Trophoblast cell (in vitro differentiated cells and primary cell): ENCODE results near the gene HCN1.
"Not testable (repeated sequence)": the region's sequence is repeated elsewhere in the genome, so short reads cannot be mapped to it uniquely, and the experiment has no call there.

ENCODE experiments used
- DNase-seq, 2 donors: peaks; one replicate each; pipeline ENCODE4 v3.0.0-alpha.2; 2016
- H2AFZ ChIP-seq: 2 replicates; pipeline ENCODE4 v1.6.1; 2013; ENCODE audit warnings: low read length, moderate library complexity, mild to moderate bottlenecking; ENCODE audit not compliant: insufficient read depth, poor library complexity
- H2AK5ac ChIP-seq: 2 replicates; pipeline ENCODE4 v1.6.1; 2013; ENCODE audit warnings: mild to moderate bottlenecking, low read length
- H2BK120ac ChIP-seq: 2 replicates; pipeline ENCODE4 v1.6.1; 2013; ENCODE audit warnings: low read length, mild to moderate bottlenecking, moderate library complexity; ENCODE audit not compliant: insufficient read depth, poor library complexity
- H2BK12ac ChIP-seq: 2 replicates; pipeline ENCODE4 v1.6.1; 2013; ENCODE audit warnings: mild to moderate bottlenecking, low read length, moderate library complexity
- H2BK5ac ChIP-seq: 2 replicates; pipeline ENCODE4 v1.6.1; 2013; ENCODE audit warnings: low read length, low read depth, moderate library complexity, mild to moderate bottlenecking; ENCODE audit not compliant: poor library complexity
- H3K14ac ChIP-seq: 2 replicates; pipeline ENCODE4 v1.6.1; 2013; ENCODE audit warnings: mild to moderate bottlenecking, low read length
- H3K18ac ChIP-seq: 2 replicates; pipeline ENCODE4 v1.6.1; 2013; ENCODE audit warnings: mild to moderate bottlenecking, low read length
- H3K23ac ChIP-seq: 2 replicates; pipeline ENCODE4 v1.6.1; 2013; ENCODE audit warnings: low read length
- H3K27ac ChIP-seq: 2 replicates; pipeline ENCODE4 v1.5.1; 2013; ENCODE audit warnings: low read depth, mild to moderate bottlenecking, inconsistent platforms, low read length, moderate library complexity
- H3K27me3 ChIP-seq: 2 replicates; pipeline ENCODE4 v1.6.1; 2013; ENCODE audit warnings: inconsistent platforms, mild to moderate bottlenecking, low read length, moderate library complexity; ENCODE audit not compliant: insufficient read depth
- H3K36me3 ChIP-seq, 2 experiments: 1 replicate in 1 of 2; 2 replicates in 1 of 2; pipeline ENCODE4 v1.6.1; 2013; ENCODE audit warnings: low read length in 2 of 2, mild to moderate bottlenecking in 2 of 2, moderate library complexity in 1 of 2; ENCODE audit not compliant: insufficient read depth in 2 of 2, control insufficient read depth in 1 of 2
- H3K4ac ChIP-seq: 2 replicates; pipeline ENCODE4 v1.6.1; 2013; ENCODE audit warnings: low read depth, mild to moderate bottlenecking, low read length, moderate library complexity
- H3K4me1 ChIP-seq, 2 experiments: 1 replicate in 1 of 2; 2 replicates in 1 of 2; pipeline ENCODE4 v1.6.1; 2013; ENCODE audit warnings: low read length in 2 of 2, mild to moderate bottlenecking in 2 of 2, moderate library complexity in 1 of 2; ENCODE audit not compliant: insufficient read depth in 2 of 2, control insufficient read depth in 1 of 2
- H3K4me2 ChIP-seq: 2 replicates; pipeline ENCODE4 v1.6.1; 2013; ENCODE audit warnings: inconsistent platforms, mild to moderate bottlenecking, low read length, moderate library complexity
- H3K4me3 ChIP-seq: 2 replicates; pipeline ENCODE4 v1.5.1; 2013; ENCODE audit warnings: mild to moderate bottlenecking, low read depth, low read length, inconsistent platforms
- H3K79me1 ChIP-seq: one replicate; pipeline ENCODE4 v1.6.1; 2013; ENCODE audit warnings: low read length
- H3K79me2 ChIP-seq: 2 replicates; pipeline ENCODE4 v1.6.1; 2013; ENCODE audit warnings: low read length, mild to moderate bottlenecking; ENCODE audit not compliant: control insufficient read depth, insufficient read depth, poor library complexity
- H3K9ac ChIP-seq: 2 replicates; pipeline ENCODE4 v1.6.1; 2013; ENCODE audit warnings: mild to moderate bottlenecking, low read length
- H3K9me3 ChIP-seq: 2 replicates; pipeline ENCODE4 v1.6.1; 2013; ENCODE audit warnings: low read depth, mild to moderate bottlenecking, control low read depth, inconsistent platforms, low read length; ENCODE audit not compliant: insufficient read depth
- H4K12ac ChIP-seq: 2 replicates; pipeline ENCODE4 v1.6.1; 2013; ENCODE audit warnings: low read depth, mild to moderate bottlenecking, low read length, moderate library complexity
- H4K8ac ChIP-seq: 2 replicates; pipeline ENCODE4 v1.6.1; 2013; ENCODE audit warnings: low read depth, mild to moderate bottlenecking, low read length, moderate library complexity
- H4K91ac ChIP-seq: one replicate; pipeline ENCODE4 v1.6.1; 2013; ENCODE audit warnings: low read depth, mild to moderate bottlenecking, low read length, moderate library complexity
- WGBS: extraction: QIAGEN DNeasy Blood & Tissue Kit; methylation state at CpG from one replicate; pipeline ENCODE4 v1.1.7; 2013; ENCODE audit warnings: missing lambda C conversion rate; ENCODE audit not compliant: insufficient read length, insufficient coverage; ENCODE audit errors: extremely low coverage; 5-methylcytosine and 5-hydroxymethylcytosine counted together

Gene HCN1

GRCh38 chr5:45604092-45604491, 92.1 kb downstream of the HCN1 start:
- Histone ChIP-seq H3K36me3 (no peaks in the 10 kb centered on the region), H2AK5ac (no peak overlapping the region), H3K9me3 (no peaks in the 10 kb centered on the region), H3K4me2 (no peak overlapping the region), H2BK12ac (no peak overlapping the region), H4K12ac (no peak overlapping the region), H3K9ac (no peak overlapping the region), H3K23ac (no peak overlapping the region), H3K4ac (no peak overlapping the region), H3K79me1 (no peaks in the 10 kb centered on the region), H3K79me2 (no peaks in the 10 kb centered on the region), H4K91ac (no peak overlapping the region), H2BK120ac (no peak overlapping the region), H4K8ac (no peak overlapping the region), H3K18ac (no peak overlapping the region), H3K27me3 (no peaks in the 10 kb centered on the region), H2BK5ac (no peak overlapping the region), H3K14ac (no peak overlapping the region), H2AFZ (no peak overlapping the region), H3K27ac (no peak overlapping the region), H3K4me1 (no peaks in the 10 kb centered on the region), H3K4me3 (no peak overlapping the region)
- WGBS = no CpG with 5 or more reads among the region's 2 CpGs
- DNase-seq = no peak

- H3K27ac ChIP-seq = no peak overlapping the region
- H3K4me2 ChIP-seq = no peak overlapping the region
- no peaks in the 10 kb centered on the region for H3K79me1 ChIP-seq
- H2BK120ac ChIP-seq = no peak overlapping the region
- no peak overlapping the region for H2BK5ac ChIP-seq
- no peaks in the 10 kb centered on the region for H3K9me3 ChIP-seq
- H3K36me3 ChIP-seq = no peaks in the 10 kb centered on the region
- H2AK5ac ChIP-seq = no peak overlapping the region
- no peak overlapping the region for H2BK12ac ChIP-seq
- H3K79me2 ChIP-seq = no peaks in the 10 kb centered on the region
- H2AFZ ChIP-seq = no peak overlapping the region
- H4K8ac ChIP-seq = no peak overlapping the region
- no peak for DNase-seq
- H3K4me3 ChIP-seq = no peak overlapping the region
- H3K18ac ChIP-seq = no peak overlapping the region
- H4K12ac ChIP-seq = no peak overlapping the region
- no peak overlapping the region for H3K14ac ChIP-seq
- H3K23ac ChIP-seq = no peak overlapping the region
- H3K4ac ChIP-seq = no peak overlapping the region
- no peaks in the 10 kb centered on the region for H3K27me3 ChIP-seq
- H4K91ac ChIP-seq = no peak overlapping the region
- no peak overlapping the region for H3K9ac ChIP-seq
- WGBS = no CpG with 5 or more reads among the region's 3 CpGs
- no peaks in the 10 kb centered on the region for H3K4me1 ChIP-seq
Observed at GRCh38 chr5:45601424-45601823, 94.8 kb downstream of the HCN1 start.

GRCh38 chr5:45596320-45596719, 99.9 kb downstream of the HCN1 start:
- Histone ChIP-seq H3K23ac (no peak overlapping the region), H3K27me3 (no peaks in the 10 kb centered on the region), H3K27ac (no peak overlapping the region), H3K9me3 (no peaks in the 10 kb centered on the region), H3K14ac (no peak overlapping the region), H3K79me1 (no peaks in the 10 kb centered on the region), H3K4ac (no peak overlapping the region), H4K12ac (no peak overlapping the region), H3K4me2 (no peak overlapping the region), H2AFZ (no peak overlapping the region), H3K4me3 (no peak overlapping the region), H2BK120ac (no peak overlapping the region), H2AK5ac (no peak overlapping the region), H3K18ac (no peak overlapping the region), H3K79me2 (no peaks in the 10 kb centered on the region), H4K8ac (no peak overlapping the region), H2BK12ac (no peak overlapping the region), H3K9ac (no peak overlapping the region), H2BK5ac (no peak overlapping the region), H3K36me3 (no peaks in the 10 kb centered on the region), H3K4me1 (no peaks in the 10 kb centered on the region), H4K91ac (no peak overlapping the region)
- DNase-seq = no peak

- not testable (repeated sequence) for H4K12ac ChIP-seq, H3K4me2 ChIP-seq, H2AK5ac ChIP-seq, H3K27me3 ChIP-seq, H2BK12ac ChIP-seq, H3K4me1 ChIP-seq, H3K9ac ChIP-seq, H3K79me1 ChIP-seq, H3K4me3 ChIP-seq, H3K14ac ChIP-seq, H4K8ac ChIP-seq, DNase-seq, H3K23ac ChIP-seq, H3K79me2 ChIP-seq, H2BK5ac ChIP-seq, H2AFZ ChIP-seq, H2BK120ac ChIP-seq, H3K4ac ChIP-seq, H4K91ac ChIP-seq, H3K27ac ChIP-seq, H3K18ac ChIP-seq, H3K9me3 ChIP-seq, H3K36me3 ChIP-seq
- no CpG with 5 or more reads among the region's 8 CpGs for WGBS
Observed at GRCh38 chr5:45586001-45586400, 110.2 kb downstream of the HCN1 start.
